NT2/D1 (cell line): ENCODE results near the gene ACOXL.

Experiments
- SUZ12 ChIP-seq: IDR thresholded peaks from 2 replicates; pipeline ENCODE4 v1.6.1; 2011; ENCODE audit not compliant: insufficient read length, insufficient read depth; ENCODE audit errors: extremely low read depth
- YY1 ChIP-seq: IDR thresholded peaks from 2 replicates; pipeline ENCODE4 v1.6.1; 2011; ENCODE audit not compliant: insufficient read length, insufficient read depth

DNA sequence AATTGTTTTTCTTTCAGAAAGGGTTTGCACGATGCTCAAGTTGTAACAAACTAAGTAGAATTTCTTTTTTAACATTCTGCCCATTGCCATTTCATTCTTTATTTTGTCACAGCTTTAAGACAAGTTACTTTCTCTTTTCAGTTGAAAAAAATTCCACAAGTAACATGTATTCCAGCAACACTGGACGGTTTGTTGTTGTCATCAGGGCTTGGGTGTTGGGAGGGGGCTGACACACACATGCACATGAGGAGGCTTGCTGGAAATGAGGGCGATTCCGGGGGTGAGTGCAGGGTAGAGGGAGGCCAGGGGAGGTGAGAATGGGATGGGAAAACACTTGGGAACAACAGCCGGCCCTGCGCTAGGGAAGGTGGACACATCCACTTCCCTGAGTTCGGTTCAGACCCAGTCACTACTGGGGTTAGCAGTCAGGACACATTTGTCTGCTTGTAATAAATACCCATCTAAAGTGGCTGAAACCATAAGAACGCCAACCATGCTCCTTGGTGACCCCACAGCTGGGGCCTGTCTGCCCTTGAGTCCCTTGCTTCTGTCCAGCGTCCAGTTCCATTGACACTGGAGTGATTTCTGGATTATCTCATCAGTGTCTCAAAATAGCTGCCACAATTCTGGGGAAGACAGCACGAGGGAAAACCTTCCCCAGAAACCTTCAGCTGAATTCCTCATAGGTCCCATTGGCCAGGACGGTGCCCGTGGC, 246.5 kb downstream of the ACOXL start:
- TF ChIP-seq SUZ12 = no peak
- no peak for TF ChIP-seq YY1
